GDM1 (cell line): ENCODE results near the gene XYLT2.
A peak's percentile ranks its signal among the peaks of the same experiment; 100 is the strongest.

ENCODE experiments used
- DNase-seq: peaks from one replicate; lab custom pipeline; 2025; lab: John Stamatoyannopoulos, UW

XYLT2 gene

GRCh38 chr17:50363217-50364060 is 17.5 kb downstream of the XYLT2 start:
- DNase-seq: no peak

GRCh38 chr17:50364061-50364458 is 18.1 kb downstream of the XYLT2 start:
- no peak for DNase-seq

GRCh38 chr17:50364715-50365114 is 18.8 kb downstream of the XYLT2 start:
- no peak for DNase-seq

- no peak for DNase-seq
Measured at GRCh38 chr17:50365165-50365564, 19.2 kb downstream of the XYLT2 start.

GRCh38 chr17:50365649-50366393 is 19.9 kb downstream of the XYLT2 start:
- no peak for DNase-seq

GRCh38 chr17:50367401-50367800 is 21.5 kb downstream of the XYLT2 start:
- DNase-seq: no peak

GRCh38 chr17:50370052-50370451 is 24.1 kb downstream of the XYLT2 start:
- no peak for DNase-seq

- no peak for DNase-seq
Measured at GRCh38 chr17:50371526-50371925, 25.6 kb downstream of the XYLT2 start.

GRCh38 chr17:50372222-50372757 is 26.4 kb downstream of the XYLT2 start:
- no peak for DNase-seq

GRCh38 chr17:50372758-50373556 is 27.0 kb downstream of the XYLT2 start, which contains the start of the genes EME1 and MRPL27:
Gene EME1 (plus strand): TSS chr17:50373229. CDS start chr17:50375209, 1,980 bp downstream.
Gene MRPL27 (minus strand): TSS chr17:50373184. CDS start chr17:50373170, 14 bp downstream.
- DNase-seq: peak; percentile 85

GRCh38 chr17:50373705-50374104 is 27.8 kb downstream of the XYLT2 start:
- no peak for DNase-seq

GRCh38 chr17:50375858-50376538 is 30.1 kb downstream of the XYLT2 start:
- no peak for DNase-seq

- no peak for DNase-seq
Measured at GRCh38 chr17:50379351-50380132, 33.6 kb downstream of the XYLT2 start.

GRCh38 chr17:50380369-50381259 is 34.7 kb downstream of the XYLT2 start:
- DNase-seq: no peak

GRCh38 chr17:50381260-50381815 is 35.4 kb downstream of the XYLT2 start:
- DNase-seq: no peak

- no peak for DNase-seq
Measured at GRCh38 chr17:50381920-50382319, 36.0 kb downstream of the XYLT2 start.

GRCh38 chr17:50382931-50383330 is 37.0 kb downstream of the XYLT2 start:
- DNase-seq: no peak

GRCh38 chr17:50386510-50386909 is 40.6 kb downstream of the XYLT2 start:
- no peak for DNase-seq

- no peak for DNase-seq
Measured at GRCh38 chr17:50388728-50389127, 42.8 kb downstream of the XYLT2 start.
